Activated CD4-positive, CD25-positive, alpha-beta regulatory T cell treated with anti-CD3 and anti-CD28 coated beads, Interleukin-2, amount 50 U/mL, for 16 hours (primary cell): Measurements from ENCODE around the gene PARD6B.
"Not testable (repeated sequence)": the region's sequence is repeated elsewhere in the genome, so short reads cannot be mapped to it uniquely, and the experiment has no call there.

Experiments
- DNase-seq: peaks from one replicate; pipeline ENCODE4 v3.0.0-alpha.2; 2020; ENCODE audit warnings: low read depth, low spot score

PARD6B gene

GRCh38 chr20:50799890-50800550 lies 68.6 kb downstream of the PARD6B start:
- no peak for DNase-seq

GRCh38 chr20:50800986-50801746 lies 69.8 kb downstream of the PARD6B start:
- not testable (repeated sequence) for DNase-seq

GRCh38 chr20:50801747-50802125 lies 70.4 kb downstream of the PARD6B start:
- DNase-seq, result no peak

- DNase-seq, result no peak
These were observed 70.9 kb downstream of the PARD6B start for GRCh38 chr20:50802289-50802688.

GRCh38 chr20:50804437-50805348 lies 73.3 kb downstream of the PARD6B start:
- DNase-seq, result no peak

GRCh38 chr20:50805349-50805684 lies 73.9 kb downstream of the PARD6B start:
- DNase-seq, result no peak

- no peak for DNase-seq
These were observed 74.9 kb downstream of the PARD6B start for GRCh38 chr20:50806126-50806768.
